ENCODE results near the gene PTPN4. TPM values are rescaled to one million over a fixed set of nuclear protein-coding genes. Genes with fewer than 3 reads are reported as not detected.
A peak's percentile ranks its signal among the peaks of the same experiment; 100 is the strongest.

PTPN4 gene
- total and polyA plus RNA-seq, 8 donors: 22.0 to 48.4 (median 28.9) TPM

DNA sequence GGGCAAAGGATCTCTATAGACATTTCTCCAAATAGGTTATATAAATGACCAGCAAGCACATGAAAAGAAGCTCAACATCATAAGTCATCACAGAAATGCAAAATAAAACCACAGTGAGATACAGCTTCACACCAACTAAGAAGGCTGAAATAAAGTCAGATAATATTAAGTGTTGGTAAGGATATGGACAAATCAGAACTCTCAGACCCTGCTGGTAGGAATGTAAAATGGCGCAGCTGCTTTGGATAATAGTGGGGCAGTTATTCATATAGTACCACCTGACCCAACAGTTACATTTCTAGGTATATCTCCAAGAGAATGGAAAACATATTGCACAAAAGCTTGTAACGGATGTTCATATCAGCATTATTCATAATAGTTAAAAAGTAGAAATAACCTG is 267.2 kb downstream of the PTPN4 start:
- DNase-seq: no peak
- intact Hi-C loops (cut with DNase I): no loop called here
- Histone ChIP-seq H3K36me3 (no peaks in the 10 kb centered on the region), H3K9me3 (peaks cover 0 to 5% of the 10 kb centered on the region in 2 donors), H3K4me3 (no peak overlapping the region), H3K4me1 (no peaks in the 10 kb centered on the region), H3K27me3 (no peaks in the 10 kb centered on the region), H3K27ac (no peak overlapping the region)
- no peak for ATAC-seq
- TF ChIP-seq, protein P1, sequence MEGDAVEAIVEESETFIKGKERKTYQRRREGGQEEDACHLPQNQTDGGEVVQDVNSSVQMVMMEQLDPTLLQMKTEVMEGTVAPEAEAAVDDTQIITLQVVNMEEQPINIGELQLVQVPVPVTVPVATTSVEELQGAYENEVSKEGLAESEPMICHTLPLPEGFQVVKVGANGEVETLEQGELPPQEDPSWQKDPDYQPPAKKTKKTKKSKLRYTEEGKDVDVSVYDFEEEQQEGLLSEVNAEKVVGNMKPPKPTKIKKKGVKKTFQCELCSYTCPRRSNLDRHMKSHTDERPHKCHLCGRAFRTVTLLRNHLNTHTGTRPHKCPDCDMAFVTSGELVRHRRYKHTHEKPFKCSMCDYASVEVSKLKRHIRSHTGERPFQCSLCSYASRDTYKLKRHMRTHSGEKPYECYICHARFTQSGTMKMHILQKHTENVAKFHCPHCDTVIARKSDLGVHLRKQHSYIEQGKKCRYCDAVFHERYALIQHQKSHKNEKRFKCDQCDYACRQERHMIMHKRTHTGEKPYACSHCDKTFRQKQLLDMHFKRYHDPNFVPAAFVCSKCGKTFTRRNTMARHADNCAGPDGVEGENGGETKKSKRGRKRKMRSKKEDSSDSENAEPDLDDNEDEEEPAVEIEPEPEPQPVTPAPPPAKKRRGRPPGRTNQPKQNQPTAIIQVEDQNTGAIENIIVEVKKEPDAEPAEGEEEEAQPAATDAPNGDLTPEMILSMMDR (IDR thresholded peaks at IDR 0.05): peak in 1 of 2 donors; percentile 9

- H3K9me3 ChIP-seq: peaks cover 0 to 5% of the 10 kb centered on the region in 2 donors
- TF ChIP-seq, protein P1 (IDR thresholded peaks at IDR 0.05): no peak
- no peak for DNase-seq
- H3K4me1 ChIP-seq: no peaks in the 10 kb centered on the region
- ATAC-seq: no peak
- no peaks in the 10 kb centered on the region for H3K36me3 ChIP-seq
- intact Hi-C loops (cut with DNase I): no loop called here
- no peak overlapping the region for H3K27ac ChIP-seq
- H3K27me3 ChIP-seq: no peaks in the 10 kb centered on the region
- no peak overlapping the region for H3K4me3 ChIP-seq
Measured at GRCh38 chr2:120028795-120029194, 269.1 kb downstream of the PTPN4 start.

GRCh38 chr2:120029672-120030640 is 270.2 kb downstream of the PTPN4 start:
- intact Hi-C loops (cut with DNase I): no loop called here
- TF ChIP-seq, protein P1 (IDR thresholded peaks at IDR 0.05): no peak

GRCh38 chr2:120032297-120032696 is 272.6 kb downstream of the PTPN4 start:
- Histone ChIP-seq H3K27ac (no peak overlapping the region), H3K9me3 (no peaks in the 10 kb centered on the region), H3K27me3 (no peaks in the 10 kb centered on the region), H3K36me3 (no peaks in the 10 kb centered on the region), H3K4me3 (no peak overlapping the region), H3K4me1 (no peaks in the 10 kb centered on the region)
- DNase-seq (no peak), ATAC-seq (no peak)
- TF ChIP-seq, protein P1 (IDR thresholded peaks at IDR 0.05): no peak
- intact Hi-C loops (cut with DNase I): no loop called here

More at GRCh38 chr2:120029672-120030640, 270.2 kb downstream of the PTPN4 start:
- no peak overlapping the region for H3K27ac ChIP-seq
- no peak for DNase-seq
- no peak for ATAC-seq
- no peaks in the 10 kb centered on the region for H3K36me3 ChIP-seq
- H3K27me3 ChIP-seq: no peaks in the 10 kb centered on the region
- H3K4me3 ChIP-seq: no peak overlapping the region
- peaks cover 0 to 5% of the 10 kb centered on the region in 2 donors for H3K9me3 ChIP-seq
- no peaks in the 10 kb centered on the region for H3K4me1 ChIP-seq

Other genes starting within 250 kb of the PTPN4 start
- 10 to 100 TPM; 10.1 to 13.7 TPM for gene SCTR, start 235.4 kb upstream of the PTPN4 start, total RNA-seq
- gene SCTR, start 235.4 kb upstream of the PTPN4 start, polyA plus RNA-seq (ENCODE audit: insufficient read length in 6 of 6): 1 to 10 TPM; 2.2 to 9.8 (median 7.0) TPM
- 10 to 100 TPM; 20.0 to 20.8 TPM for gene CFAP221, start 215.5 kb upstream of the PTPN4 start, total RNA-seq
- gene CFAP221, start 215.5 kb upstream of the PTPN4 start, polyA plus RNA-seq (ENCODE audit: insufficient read length in 6 of 6): 10 to 100 TPM; 10.6 to 18.0 (median 16.5) TPM
- gene TMEM177, start 80.7 kb upstream of the PTPN4 start, total RNA-seq: 1 to 10 TPM; 7.5 to 9.7 TPM
- gene TMEM177, start 80.7 kb upstream of the PTPN4 start, polyA plus RNA-seq (ENCODE audit: insufficient read length in 6 of 6): 10 to 100 TPM; 12.3 to 15.3 (median 14.1) TPM

Data from left lung (tissue), 10 donors.